Glutamatergic neuron (in vitro differentiated cells): ENCODE results near the gene FGD3. TPM values are rescaled to one million over a fixed set of nuclear protein-coding genes. Genes with fewer than 3 reads are reported as not detected.

ENCODE experiments used
- DNase-seq: peaks from one replicate; pipeline ENCODE4 v3.0.0; 2022
- H3K27ac Mint-ChIP-seq: one replicate; pipeline ENCODE4 v1.8.0; 2020; ENCODE audit warnings: mild to moderate bottlenecking, mixed read lengths, inconsistent platforms; ENCODE audit not compliant: unreplicated experiment
- H3K27me3 Mint-ChIP-seq: one replicate; pipeline ENCODE4 v1.8.0; 2020; ENCODE audit warnings: mild to moderate bottlenecking, moderate library complexity, mixed read lengths, inconsistent platforms; ENCODE audit not compliant: unreplicated experiment
- H3K36me3 Mint-ChIP-seq: one replicate; pipeline ENCODE4 v1.8.0; 2020; ENCODE audit warnings: mild to moderate bottlenecking, mixed read lengths, inconsistent platforms; ENCODE audit not compliant: unreplicated experiment
- H3K4me1 Mint-ChIP-seq: one replicate; pipeline ENCODE4 v1.8.0; 2020; ENCODE audit warnings: mild to moderate bottlenecking, low read depth, mixed read lengths, inconsistent platforms; ENCODE audit not compliant: unreplicated experiment
- H3K4me3 Mint-ChIP-seq: one replicate; pipeline ENCODE4 v1.8.0; 2020; ENCODE audit warnings: mild to moderate bottlenecking, mixed read lengths, inconsistent platforms; ENCODE audit not compliant: unreplicated experiment
- H3K9me3 Mint-ChIP-seq: one replicate; pipeline ENCODE4 v1.8.0; 2020; ENCODE audit warnings: mild to moderate bottlenecking, moderate library complexity, mixed read lengths, inconsistent platforms; ENCODE audit not compliant: unreplicated experiment
- CTCF ChIP-seq: fragments of 200-600 bp; sonication (generic); IDR thresholded peaks from one replicate; pipeline ENCODE4 v1.5.0; 2021; ENCODE audit not compliant: partially characterized antibody, unreplicated experiment
- total RNA-seq: library from RNA; stranded (reverse); fragmentation: NEBNext Ultra II Directional; extraction: Animal tissue kit (Norgen Biotek cat#: 25700); gene quantifications from one replicate; pipeline ENCODE4 v1.2.1, GENCODE V29; 2021; ENCODE audit not compliant: unreplicated experiment

Gene FGD3
- total RNA-seq, 1 donor from 2014 or later = 1.2 TPM

- H3K27me3 Mint-ChIP-seq = peaks cover 8% of the 10 kb centered on the region
These were observed 93.1 kb downstream of the FGD3 start for GRCh38 chr9:93040409-93040808.

DNA sequence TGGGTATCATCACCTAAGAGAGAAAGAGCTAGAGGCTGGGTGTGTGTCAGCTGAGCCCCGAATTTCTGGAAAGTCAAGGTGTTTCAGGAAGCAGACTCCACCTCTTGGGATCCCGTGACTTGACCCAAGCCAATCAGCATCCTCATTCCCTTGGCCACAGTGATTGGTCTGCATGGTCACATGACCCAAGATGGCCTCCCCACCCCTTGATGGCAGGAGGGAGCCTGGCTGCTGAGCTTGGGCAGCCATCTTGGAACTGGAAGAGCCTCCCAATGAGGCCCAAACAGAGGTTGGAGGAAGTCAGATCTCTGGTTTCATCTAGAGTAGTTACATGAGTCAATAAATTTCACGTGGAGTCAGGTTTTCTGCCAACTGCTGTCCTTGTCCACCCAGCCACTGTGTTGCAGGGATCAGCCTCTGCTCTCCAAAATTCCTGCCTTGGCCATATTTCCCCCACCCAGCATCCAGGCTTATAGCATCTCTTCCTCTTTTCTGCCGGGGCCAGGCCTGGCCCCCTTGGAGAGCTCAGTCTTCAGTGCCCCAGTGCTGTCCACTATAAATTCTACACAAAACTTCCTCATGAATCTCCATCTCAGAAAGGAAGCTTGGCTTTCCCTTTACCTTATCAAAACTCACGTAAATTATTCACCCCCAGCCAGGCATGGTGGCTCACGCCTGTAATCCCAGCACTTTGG, 93.9 kb downstream of the FGD3 start:
- no peak overlapping the region for H3K27ac Mint-ChIP-seq
- H3K4me1 Mint-ChIP-seq = peaks cover 10% of the 10 kb centered on the region
- DNase-seq = no peak
- peaks cover 8% of the 10 kb centered on the region for H3K27me3 Mint-ChIP-seq
- TF ChIP-seq CTCF = no peak
- no peaks in the 10 kb centered on the region for H3K36me3 Mint-ChIP-seq
- H3K4me3 Mint-ChIP-seq = no peak overlapping the region
- no peaks in the 10 kb centered on the region for H3K9me3 Mint-ChIP-seq

More at GRCh38 chr9:93040409-93040808, 93.1 kb downstream of the FGD3 start:
- Mint-ChIP-seq H3K36me3 (no peaks in the 10 kb centered on the region), H3K4me1 (peaks cover 10% of the 10 kb centered on the region), H3K9me3 (no peaks in the 10 kb centered on the region), H3K4me3 (no peak overlapping the region), H3K27ac (no peak overlapping the region)
- TF ChIP-seq CTCF = no peak
- no peak for DNase-seq

DNA sequence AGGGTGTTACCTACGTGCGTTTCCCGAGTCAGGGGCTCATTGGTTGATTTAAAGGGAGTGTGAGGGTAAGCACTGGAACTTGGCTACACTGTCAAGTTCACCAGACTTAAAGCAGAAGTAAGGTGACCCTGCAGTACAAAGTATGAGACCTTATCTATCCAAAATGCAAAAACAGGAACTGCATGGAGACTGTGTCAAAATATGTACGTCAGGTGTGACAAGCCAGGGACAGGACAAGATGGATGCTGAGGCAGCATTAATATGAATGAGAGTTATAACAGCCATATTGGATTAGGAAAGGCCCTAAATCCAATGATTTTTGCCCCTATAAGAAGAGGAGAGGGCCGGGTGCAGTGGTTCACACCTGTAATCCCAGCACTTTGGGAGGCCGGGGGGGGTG, 95.8 kb downstream of the FGD3 start:
- no peak for DNase-seq
- no peak overlapping the region for H3K4me3 Mint-ChIP-seq
- H3K27ac Mint-ChIP-seq = no peak overlapping the region
- peaks cover 4% of the 10 kb centered on the region for H3K9me3 Mint-ChIP-seq
- H3K4me1 Mint-ChIP-seq = peaks cover 10% of the 10 kb centered on the region
- no peaks in the 10 kb centered on the region for H3K36me3 Mint-ChIP-seq
- peaks cover 5% of the 10 kb centered on the region for H3K27me3 Mint-ChIP-seq
- TF ChIP-seq CTCF = no peak

DNA sequence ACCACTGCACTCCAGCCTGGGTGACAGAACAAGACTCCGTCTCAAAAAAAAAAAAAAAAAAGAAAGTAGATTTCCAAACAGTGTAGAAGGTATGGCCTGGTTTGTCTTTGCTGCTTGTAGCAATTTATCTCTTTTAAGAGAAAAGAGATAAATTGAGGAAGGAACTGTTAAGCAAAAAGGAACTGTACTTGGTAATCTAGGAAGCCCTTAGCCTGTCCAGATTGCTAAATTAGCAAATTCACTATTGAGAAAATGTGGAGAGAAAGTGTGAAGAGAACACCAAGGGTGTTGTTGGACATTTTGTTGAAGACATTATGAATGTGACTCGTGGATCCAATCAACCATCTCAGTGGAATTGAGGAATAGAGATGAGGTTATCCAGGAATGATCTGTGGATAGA, 98.2 kb downstream of the FGD3 start:
- Mint-ChIP-seq H3K9me3 (peaks cover 5% of the 10 kb centered on the region), H3K4me3 (no peak overlapping the region), H3K27ac (no peak overlapping the region), H3K36me3 (no peaks in the 10 kb centered on the region), H3K27me3 (peaks cover 6% of the 10 kb centered on the region), H3K4me1 (peaks cover 8% of the 10 kb centered on the region)
- TF ChIP-seq CTCF = no peak
- no peak for DNase-seq

DNA sequence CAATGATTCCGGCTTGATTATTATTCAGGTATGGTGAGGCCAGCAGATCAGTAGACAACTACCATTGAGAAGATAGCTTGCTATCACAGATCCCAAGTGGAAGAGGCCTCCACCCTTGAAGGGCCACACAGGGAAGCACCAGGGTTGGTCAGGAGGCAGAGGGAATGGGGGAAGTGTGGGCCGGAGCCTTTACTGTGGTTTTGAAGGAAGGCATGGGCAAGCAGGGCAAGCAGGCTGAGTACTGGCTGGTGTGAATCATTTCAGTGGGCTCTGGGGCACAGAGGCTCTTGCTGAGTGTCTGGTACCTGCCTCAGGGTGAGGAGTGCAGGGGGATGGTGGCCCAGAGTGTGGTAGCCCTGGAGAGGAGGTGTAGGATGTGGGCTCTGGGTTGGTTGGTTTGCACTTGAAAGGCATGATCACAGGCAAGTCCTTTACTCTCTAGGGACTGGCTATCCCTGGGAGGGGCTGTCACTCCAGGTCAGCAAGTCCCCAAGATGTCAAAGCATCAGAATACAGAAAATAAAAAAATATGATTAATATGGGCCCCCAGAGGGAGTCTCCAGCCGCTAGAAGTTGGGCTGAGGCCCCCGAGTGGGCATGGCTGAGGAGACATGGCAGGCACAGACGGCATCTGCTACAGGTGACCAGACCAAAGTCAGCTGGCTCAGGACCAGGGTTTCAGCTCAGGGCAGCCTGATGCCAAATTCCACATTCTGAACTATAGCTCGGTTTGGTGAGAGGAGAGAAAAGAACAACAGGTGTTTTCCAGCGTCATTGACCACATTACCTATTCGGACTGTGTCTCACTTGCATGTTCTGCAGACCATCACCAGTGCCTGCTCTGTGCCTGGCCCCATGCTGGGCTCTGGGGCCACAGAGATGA, 101.5 kb downstream of the FGD3 start:
- peaks cover 11% of the 10 kb centered on the region for H3K9me3 Mint-ChIP-seq
- no peak overlapping the region for H3K27ac Mint-ChIP-seq
- DNase-seq = no peak
- no peak for TF ChIP-seq CTCF
- no peak overlapping the region for H3K4me3 Mint-ChIP-seq
- peaks cover 4% of the 10 kb centered on the region for H3K4me1 Mint-ChIP-seq
- H3K36me3 Mint-ChIP-seq = no peaks in the 10 kb centered on the region
- peaks cover 3% of the 10 kb centered on the region for H3K27me3 Mint-ChIP-seq
